Karpas-422 (cell line): ENCODE measurements around the gene NDRG2. TPM values are rescaled to one million over a fixed set of nuclear protein-coding genes. Genes with fewer than 3 reads are reported as not detected.
"Not testable (repeated sequence)": the region's sequence is repeated elsewhere in the genome, so short reads cannot be mapped to it uniquely, and the experiment has no call there.

Experiments used
- DNase-seq: peaks from one replicate; pipeline ENCODE4 v3.0.0-alpha.2; 2015
- H2AFZ ChIP-seq: fragments of 200-600 bp; sonication (generic); 2 replicates; pipeline ENCODE4 v1.6.1; 2014; ENCODE audit warnings: antibody characterized with exemption, low read length, mixed read lengths
- H3K27ac ChIP-seq: fragments of 200-600 bp; sonication (generic); 2 replicates; pipeline ENCODE4 v1.5.1; 2014; ENCODE audit warnings: mild to moderate bottlenecking, low read length, moderate library complexity
- H3K27me3 ChIP-seq: fragments of 200-600 bp; sonication (generic); 2 replicates; pipeline ENCODE4 v1.6.1; 2014; ENCODE audit warnings: low read length, mixed read lengths
- H3K36me3 ChIP-seq: fragments of 200-600 bp; sonication (generic); 2 replicates; pipeline ENCODE4 v1.6.1; 2014; ENCODE audit warnings: low read length, mixed read lengths; ENCODE audit not compliant: insufficient read depth
- H3K4me1 ChIP-seq: fragments of 200-600 bp; sonication (generic); 2 replicates; pipeline ENCODE4 v1.6.1; 2014; ENCODE audit warnings: mild to moderate bottlenecking, low read length, mixed read lengths
- H3K4me2 ChIP-seq: fragments of 200-600 bp; sonication (generic); 2 replicates; pipeline ENCODE4 v1.6.1; 2014; ENCODE audit warnings: low read length, low read depth, mild to moderate bottlenecking; ENCODE audit not compliant: poor library complexity, severe bottlenecking
- H3K4me3 ChIP-seq: fragments of 200-600 bp; sonication (generic); 2 replicates; pipeline ENCODE4 v1.5.1; 2014; ENCODE audit warnings: mild to moderate bottlenecking, antibody characterized with exemption, low read length, mixed read lengths
- H3K79me2 ChIP-seq: fragments of 200-600 bp; sonication (generic); 2 replicates; pipeline ENCODE4 v1.6.1; 2014; ENCODE audit warnings: mild to moderate bottlenecking, low read length, mixed read lengths
- H3K9ac ChIP-seq: fragments of 200-600 bp; sonication (generic); 2 replicates; pipeline ENCODE4 v1.6.0; 2014; ENCODE audit warnings: low read length
- H3K9me2 ChIP-seq: fragments of 200-600 bp; sonication (generic), shearing (Covaris generic); replicated peaks from 2 replicates; pipeline ENCODE4 v1.6.0; 2014; ENCODE audit warnings: mild to moderate bottlenecking, low read length, moderate library complexity; ENCODE audit not compliant: insufficient read depth
- H3K9me3 ChIP-seq: fragments of 300-700, 200-600 bp; sonication (generic); 2 replicates; pipeline ENCODE4 v1.6.1; 2014; ENCODE audit warnings: low read length, mixed read lengths
- H4K20me1 ChIP-seq: fragments of 200-600 bp; sonication (generic); 2 replicates; pipeline ENCODE4 v1.6.1; 2014; ENCODE audit warnings: mild to moderate bottlenecking, antibody characterized with exemption, low read length, low read depth; ENCODE audit not compliant: insufficient read depth
- total RNA-seq: library from RNA; depleted of rRNA; stranded (reverse); fragments of >200 nt; shearing (Covaris generic); gene quantifications from 2 replicates; pipeline ENCODE4 v1.2.3, GENCODE V29; 2014; ENCODE audit warnings: low replicate concordance

NDRG2 gene
- total RNA-seq, 1 experiment from 2014 or later = not detected

GRCh38 chr14:21040941-21041340, 16.1 kb upstream of the NDRG2 start:
- H3K27ac ChIP-seq, H3K27me3 ChIP-seq, H3K9ac ChIP-seq, H3K4me2 ChIP-seq, H3K36me3 ChIP-seq, H3K9me3 ChIP-seq, H3K79me2 ChIP-seq, H3K4me1 ChIP-seq, H3K9me2 ChIP-seq, DNase-seq, H4K20me1 ChIP-seq, H2AFZ ChIP-seq, H3K4me3 ChIP-seq: not testable (repeated sequence)

DNA sequence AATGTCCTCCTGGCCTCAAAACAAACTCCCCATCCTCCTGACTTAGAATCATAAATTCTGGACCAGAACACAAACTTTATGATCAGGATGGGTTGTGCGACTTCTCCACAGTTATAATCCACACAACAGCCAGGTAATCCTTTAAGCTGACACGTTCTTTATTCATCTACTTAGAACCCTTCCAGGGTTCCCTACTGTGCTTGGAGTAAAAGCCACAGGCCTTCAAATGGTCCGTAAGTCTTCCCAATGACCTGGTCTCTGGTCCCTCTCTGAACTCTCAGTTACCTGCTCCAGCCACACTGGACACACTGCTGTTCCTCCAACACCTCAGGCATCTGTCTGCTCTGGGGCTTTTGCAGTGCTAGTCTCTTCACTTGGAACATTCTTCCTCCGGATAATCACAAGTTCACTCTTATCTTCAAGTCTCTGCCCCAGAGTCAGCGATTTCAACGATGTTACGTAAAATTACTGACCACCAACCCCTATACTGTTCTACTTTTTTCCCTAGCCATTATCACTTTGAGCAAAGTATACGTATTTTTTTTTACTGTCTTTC, 15.6 kb upstream of the NDRG2 start:
- H3K4me1 ChIP-seq = no peaks in the 10 kb centered on the region
- DNase-seq = no peak
- H2AFZ ChIP-seq = no peak overlapping the region
- H3K9ac ChIP-seq = no peak overlapping the region
- H3K9me3 ChIP-seq = no peaks in the 10 kb centered on the region
- H3K27me3 ChIP-seq = no peaks in the 10 kb centered on the region
- H3K27ac ChIP-seq = no peak overlapping the region
- no peak overlapping the region for H3K4me3 ChIP-seq
- no peaks in the 10 kb centered on the region for H3K79me2 ChIP-seq
- H4K20me1 ChIP-seq = no peaks in the 10 kb centered on the region
- H3K9me2 ChIP-seq = no peaks in the 10 kb centered on the region
- no peak overlapping the region for H3K4me2 ChIP-seq
- H3K36me3 ChIP-seq = no peaks in the 10 kb centered on the region

DNA sequence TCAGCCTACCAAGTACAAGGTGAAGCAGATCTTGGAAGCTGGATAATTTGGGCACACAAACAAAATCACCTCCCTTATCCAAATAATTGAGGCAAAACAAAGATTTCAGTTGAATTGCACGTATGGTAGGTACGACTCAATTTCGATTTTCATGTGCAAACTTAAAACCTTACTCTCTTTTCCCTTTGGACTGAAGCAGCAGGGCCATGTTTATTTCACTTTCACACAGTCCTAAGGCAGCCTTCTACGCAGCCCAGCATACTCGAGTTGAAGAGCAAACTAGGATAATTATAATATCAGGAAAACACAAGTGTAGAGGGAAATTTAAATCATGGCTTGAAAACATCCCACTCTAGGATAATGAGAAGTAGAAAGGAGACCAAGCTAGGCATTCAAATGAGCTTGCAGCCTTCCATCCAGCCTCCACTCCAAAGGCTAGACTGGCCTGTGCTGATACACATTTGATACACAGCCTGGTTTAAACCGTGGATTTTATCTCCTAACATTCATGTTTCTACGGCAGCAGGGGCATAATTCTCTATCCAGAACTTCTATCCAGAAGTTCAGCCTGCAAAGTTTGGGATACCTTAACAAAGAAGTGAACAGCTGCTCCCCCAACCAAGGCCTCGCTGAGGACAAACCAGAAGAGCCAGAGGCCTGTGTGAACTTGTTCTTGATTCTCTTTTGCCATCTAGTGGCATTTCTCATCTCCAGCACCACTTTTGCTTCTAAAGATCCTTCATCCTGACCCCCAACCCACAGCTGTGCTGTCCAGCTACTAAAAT, 14.9 kb upstream of the NDRG2 start:
- peak; percentile 81 for DNase-seq
- Histone ChIP-seq H3K9ac (no peak overlapping the region), H3K4me2 (no peak overlapping the region), H3K9me3 (no peaks in the 10 kb centered on the region), H3K79me2 (no peaks in the 10 kb centered on the region), H3K27ac (no peak overlapping the region), H3K4me3 (no peak overlapping the region), H3K27me3 (no peaks in the 10 kb centered on the region), H2AFZ (no peak overlapping the region), H3K9me2 (no peaks in the 10 kb centered on the region), H4K20me1 (no peaks in the 10 kb centered on the region), H3K4me1 (no peaks in the 10 kb centered on the region), H3K36me3 (no peaks in the 10 kb centered on the region)

DNA sequence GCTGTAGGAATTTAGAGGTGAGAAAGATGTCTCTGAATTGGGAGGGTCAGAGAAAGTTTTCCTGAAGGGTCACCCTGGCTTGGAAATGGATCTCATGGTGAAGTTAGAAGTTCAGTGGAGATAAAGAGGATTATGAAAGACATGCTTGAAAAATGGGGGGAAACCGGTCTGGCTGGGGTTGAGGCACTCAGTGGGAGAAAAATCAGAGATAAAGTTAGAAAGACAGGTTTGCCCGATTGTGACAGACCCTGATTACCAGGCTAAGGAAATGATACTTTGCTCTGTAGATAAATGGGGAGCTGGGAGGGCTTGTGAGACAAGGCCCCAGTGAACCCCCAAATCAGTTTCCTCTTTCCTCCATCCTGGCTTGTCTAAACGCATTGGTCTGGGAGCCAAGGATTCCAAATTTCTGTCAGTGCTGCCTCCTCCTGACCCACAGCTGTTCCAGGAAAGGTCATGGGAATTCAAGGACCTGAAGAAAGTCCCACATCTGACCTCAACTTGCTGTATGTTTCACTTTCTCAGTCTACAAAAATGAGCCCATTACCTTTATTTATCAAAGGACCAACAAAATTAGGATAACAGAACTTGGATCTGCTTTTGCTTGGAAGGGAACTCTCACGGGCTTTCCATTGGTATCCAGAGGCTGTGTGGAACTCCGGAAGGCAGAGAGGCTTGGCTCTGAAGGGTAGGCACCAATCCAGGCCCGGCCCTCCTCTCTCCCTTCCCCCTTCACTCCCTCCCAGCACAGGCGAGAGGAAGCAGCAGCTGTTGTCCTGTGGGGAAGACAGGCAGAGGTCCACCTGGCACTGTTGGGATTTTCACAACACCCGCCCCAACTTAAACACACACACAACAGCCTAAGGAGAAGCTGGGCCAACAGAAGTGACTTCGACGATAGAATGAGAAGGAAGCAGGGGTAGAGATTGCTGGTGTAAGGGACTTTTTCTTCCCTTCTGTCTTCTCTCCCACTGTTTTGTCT, 13.9 kb upstream of the NDRG2 start:
- no peak overlapping the region for H3K4me2 ChIP-seq
- no peaks in the 10 kb centered on the region for H3K4me1 ChIP-seq
- no peaks in the 10 kb centered on the region for H3K36me3 ChIP-seq
- no peak overlapping the region for H3K4me3 ChIP-seq
- no peak overlapping the region for H3K27ac ChIP-seq
- DNase-seq = no peak
- no peak overlapping the region for H2AFZ ChIP-seq
- no peaks in the 10 kb centered on the region for H3K9me3 ChIP-seq
- no peaks in the 10 kb centered on the region for H3K27me3 ChIP-seq
- no peaks in the 10 kb centered on the region for H3K79me2 ChIP-seq
- no peak overlapping the region for H3K9ac ChIP-seq
- H4K20me1 ChIP-seq = no peaks in the 10 kb centered on the region
- H3K9me2 ChIP-seq = no peaks in the 10 kb centered on the region

DNA sequence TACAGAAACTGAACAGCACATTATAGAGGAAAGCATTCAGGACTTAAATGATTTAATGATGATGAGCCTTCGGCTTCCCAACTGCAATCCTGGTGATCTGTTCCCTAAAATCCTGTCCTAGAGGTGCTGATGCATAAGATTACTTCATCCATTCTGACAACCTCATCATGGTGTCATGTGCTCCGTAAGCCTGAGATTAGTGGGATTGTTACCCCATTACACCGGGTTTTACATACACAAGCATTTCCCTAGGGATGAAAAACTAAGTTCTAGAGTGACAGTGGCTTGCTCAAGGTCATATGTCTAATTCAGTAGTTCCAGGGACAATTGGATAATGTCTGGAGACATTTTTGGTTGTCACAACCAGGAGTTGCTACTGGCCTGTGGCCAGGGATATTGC, 12.3 kb upstream of the NDRG2 start:
- no peaks in the 10 kb centered on the region for H3K9me3 ChIP-seq
- H3K4me1 ChIP-seq = no peaks in the 10 kb centered on the region
- no peaks in the 10 kb centered on the region for H3K36me3 ChIP-seq
- no peak overlapping the region for H3K27ac ChIP-seq
- H4K20me1 ChIP-seq = no peaks in the 10 kb centered on the region
- no peak overlapping the region for H2AFZ ChIP-seq
- H3K4me2 ChIP-seq = no peak overlapping the region
- H3K9ac ChIP-seq = no peak overlapping the region
- H3K79me2 ChIP-seq = no peaks in the 10 kb centered on the region
- H3K4me3 ChIP-seq = no peak overlapping the region
- no peaks in the 10 kb centered on the region for H3K9me2 ChIP-seq
- no peak for DNase-seq
- H3K27me3 ChIP-seq = no peaks in the 10 kb centered on the region

DNA sequence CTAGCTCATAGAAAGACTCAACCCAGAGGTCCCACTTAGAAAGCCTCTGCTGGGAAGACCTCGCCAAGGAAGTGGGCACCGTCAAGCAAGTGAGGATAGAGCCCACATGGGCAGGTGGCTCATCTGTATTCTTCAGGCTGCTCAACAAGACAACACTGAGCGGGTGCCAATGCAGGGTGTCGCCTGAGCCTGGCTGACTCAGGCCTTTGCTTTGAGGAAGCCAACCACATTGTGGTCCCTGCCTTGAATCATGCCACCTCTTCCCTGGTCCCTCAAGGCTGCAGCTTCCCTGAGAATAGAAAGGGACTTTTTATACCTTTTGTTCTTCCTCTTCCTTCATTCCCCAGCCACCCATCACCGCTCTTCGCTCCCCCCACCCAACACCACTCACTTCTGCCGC, 11.9 kb upstream of the NDRG2 start:
- no peak overlapping the region for H2AFZ ChIP-seq
- no peak overlapping the region for H3K4me2 ChIP-seq
- H3K9me3 ChIP-seq = no peaks in the 10 kb centered on the region
- DNase-seq = no peak
- H3K9ac ChIP-seq = no peak overlapping the region
- no peaks in the 10 kb centered on the region for H3K9me2 ChIP-seq
- no peak overlapping the region for H3K27ac ChIP-seq
- no peaks in the 10 kb centered on the region for H3K4me1 ChIP-seq
- no peaks in the 10 kb centered on the region for H3K79me2 ChIP-seq
- H3K27me3 ChIP-seq = no peaks in the 10 kb centered on the region
- no peaks in the 10 kb centered on the region for H3K36me3 ChIP-seq
- no peaks in the 10 kb centered on the region for H4K20me1 ChIP-seq
- H3K4me3 ChIP-seq = no peak overlapping the region

DNA sequence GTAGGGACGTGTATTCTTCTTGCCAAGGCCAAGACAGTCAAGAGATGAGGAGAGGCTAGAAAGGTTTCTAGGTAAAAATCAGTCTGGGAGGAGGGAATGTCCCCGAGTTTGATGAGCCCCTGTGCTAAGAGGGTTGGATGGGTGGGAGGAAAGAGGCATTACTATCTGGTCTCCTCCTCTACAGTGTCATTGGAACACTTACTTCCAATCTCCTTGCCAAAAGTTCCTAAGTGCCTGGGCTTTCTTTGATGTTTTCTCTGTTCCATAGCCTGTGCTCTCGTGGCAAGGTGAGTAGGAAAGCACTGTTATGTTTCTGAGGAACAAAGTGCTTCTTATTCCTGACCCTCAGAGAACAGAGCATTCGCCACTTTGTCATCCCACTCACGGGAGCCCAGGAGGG, 9.8 kb upstream of the NDRG2 start, which contains the start of gene RNASE13:
Gene RNASE13, minus strand, starts transcription at position 101 of the 400 bp plus-strand sequence. CDS start 519 bp downstream, outside the sequence.
- no peaks in the 10 kb centered on the region for H3K4me1 ChIP-seq
- no peak for DNase-seq
- no peak within 1 kb of the TSS for H3K27ac ChIP-seq
- H3K9me2 ChIP-seq = no peaks in the 10 kb centered on the region
- H3K9me3 ChIP-seq = no peaks in the 10 kb centered on the region
- H3K4me3 ChIP-seq = no peak within 1 kb of the TSS
- H3K36me3 ChIP-seq = no peaks in the 10 kb centered on the region
- no peak within 1 kb of the TSS for H3K4me2 ChIP-seq
- H4K20me1 ChIP-seq = no peaks in the 10 kb centered on the region
- no peaks in the 10 kb centered on the region for H3K79me2 ChIP-seq
- no peaks in the 10 kb centered on the region for H3K27me3 ChIP-seq
- no peak within 1 kb of the TSS for H2AFZ ChIP-seq
- no peak within 1 kb of the TSS for H3K9ac ChIP-seq

DNA sequence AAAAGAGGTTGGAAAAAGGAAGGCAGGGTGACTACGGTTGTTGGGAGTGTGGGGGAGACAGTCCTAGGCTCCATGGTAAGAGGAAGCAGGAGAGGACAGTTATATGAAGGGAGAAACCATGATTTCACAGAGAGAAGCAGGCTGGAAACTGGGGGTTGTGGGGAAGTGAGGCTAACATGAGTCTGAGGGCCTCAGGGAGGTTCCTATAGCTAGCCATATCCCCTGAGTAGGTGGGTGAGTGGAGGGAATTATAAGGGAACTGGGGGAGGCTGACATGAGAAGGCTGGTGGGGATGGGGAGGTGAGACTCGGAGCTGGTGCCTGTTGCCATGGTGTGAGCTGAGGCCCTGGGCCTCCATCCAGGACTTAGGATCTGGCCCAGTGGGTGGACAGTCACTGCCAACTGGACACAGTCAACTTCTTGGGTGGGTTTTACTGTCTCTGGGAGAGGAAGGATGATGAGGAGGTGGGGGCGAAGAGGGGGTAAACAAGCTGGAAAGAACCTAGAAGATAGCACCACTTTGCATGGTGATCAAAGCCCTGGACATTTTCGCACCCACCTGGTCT, 8.4 kb upstream of the NDRG2 start:
- Histone ChIP-seq H3K9ac (no peak overlapping the region), H3K27ac (no peak overlapping the region)
- no peak for DNase-seq

More for the DNA sequence above, 8.4 kb upstream of the NDRG2 start:
- H3K36me3 ChIP-seq = no peaks in the 10 kb centered on the region
- H3K9me2 ChIP-seq = no peaks in the 10 kb centered on the region
- no peaks in the 10 kb centered on the region for H3K4me1 ChIP-seq
- no peak overlapping the region for H2AFZ ChIP-seq
- H4K20me1 ChIP-seq = no peaks in the 10 kb centered on the region
- no peaks in the 10 kb centered on the region for H3K27me3 ChIP-seq
- no peak overlapping the region for H3K4me2 ChIP-seq
- H3K4me3 ChIP-seq = no peak overlapping the region
- no peaks in the 10 kb centered on the region for H3K79me2 ChIP-seq
- no peaks in the 10 kb centered on the region for H3K9me3 ChIP-seq
